ENCODE measurements around the gene RRP8.

- TF ChIP-seq CTCF (IDR thresholded peaks at IDR 0.05; ENCODE audit: poor library complexity) (no peak), EZH2 (IDR thresholded peaks at IDR 0.05; ENCODE audit: borderline replicate concordance) (no peak)
Observed at GRCh38 chr11:6625832-6626420, 22.5 kb upstream of the RRP8 start.
